Fibroblast of lung (primary cell): ENCODE results near the gene B9D1. TPM values are rescaled to one million over a fixed set of nuclear protein-coding genes. Genes with fewer than 3 reads are reported as not detected.

Experiments
- DNase-seq, 2 donors: peaks; one replicate each; pipeline versions ENCODE4 v3.0.0 to v3.0.0-alpha.2; 2010; ENCODE audit warnings: low read depth in 2 of 2
- H2AFZ ChIP-seq: 2 replicates; pipeline ENCODE4 v1.5.1; 2012; ENCODE audit warnings: low read length, control low read depth, inconsistent platforms
- H3K27ac ChIP-seq: 2 replicates; pipeline ENCODE4 v1.5.1; 2011; ENCODE audit warnings: low read length, control low read depth; ENCODE audit not compliant: insufficient read depth
- H3K27me3 ChIP-seq: 2 replicates; pipeline ENCODE4 v1.5.1; 2011; ENCODE audit warnings: mild to moderate bottlenecking, low read length; ENCODE audit not compliant: control insufficient read depth, insufficient read depth
- H3K36me3 ChIP-seq: 2 replicates; pipeline ENCODE4 v1.5.1; 2011; ENCODE audit warnings: low read length; ENCODE audit not compliant: control insufficient read depth, insufficient read depth
- H3K4me1 ChIP-seq: 2 replicates; pipeline ENCODE4 v1.5.1; 2011; ENCODE audit warnings: low read length; ENCODE audit not compliant: control insufficient read depth, insufficient read depth; ENCODE audit errors: extremely low read depth
- H3K4me2 ChIP-seq: 2 replicates; pipeline ENCODE4 v1.5.1; 2011; ENCODE audit warnings: low read length, control low read depth; ENCODE audit not compliant: insufficient read depth; ENCODE audit errors: extremely low read depth
- H3K4me3 ChIP-seq, 4 experiments: fragments of 200-600 bp in 1 of 4; sonication (generic) in 1 of 4; replicated peaks in 1 of 4; 2 replicates each; pipeline ENCODE4 v1.5.1; 2011 to 2016; ENCODE audit warnings: low read length in 4 of 4, low read depth in 3 of 4, mild to moderate bottlenecking in 3 of 4, control low read depth in 2 of 4, inconsistent platforms in 1 of 4, mixed read lengths in 1 of 4; ENCODE audit not compliant: insufficient read depth in 1 of 4; ENCODE audit errors: control extremely low read depth in 1 of 4
- H3K79me2 ChIP-seq: 2 replicates; pipeline ENCODE4 v1.5.1; 2012; ENCODE audit warnings: mild to moderate bottlenecking, low read length, inconsistent platforms; ENCODE audit not compliant: control insufficient read depth, insufficient read depth
- H3K9ac ChIP-seq: 2 replicates; pipeline ENCODE4 v1.5.1; 2011; ENCODE audit warnings: mild to moderate bottlenecking, low read length, control low read depth; ENCODE audit not compliant: insufficient read depth
- H3K9me3 ChIP-seq: 2 replicates; pipeline ENCODE4 v1.5.1; 2012; ENCODE audit warnings: low read depth, low read length; ENCODE audit not compliant: control insufficient read depth, insufficient read depth
- H4K20me1 ChIP-seq: 2 replicates; pipeline ENCODE4 v1.5.1; 2011; ENCODE audit warnings: low read length; ENCODE audit not compliant: control insufficient read depth, insufficient read depth; ENCODE audit errors: extremely low read depth
- CTCF ChIP-seq, 2 donors: IDR thresholded peaks in 1 of 2; conservative IDR thresholded peaks in 1 of 2; 1 replicate in 1 of 2; 2 replicates in 1 of 2; pipeline ENCODE4 v1.5.1; 2011 to 2012; ENCODE audit warnings: low read length in 2 of 2, control low read depth in 1 of 2, inconsistent platforms in 1 of 2, low read depth in 1 of 2, mild to moderate bottlenecking in 1 of 2
- EZH2 ChIP-seq: IDR thresholded peaks from 2 replicates; pipeline ENCODE4 v1.5.1; 2012; ENCODE audit warnings: low read length, control low read depth, mild to moderate bottlenecking; ENCODE audit errors: missing control alignments
- polyA plus RNA-seq, 2 donors: library from polyadenylated mRNA; depleted of rRNA in 1 of 2; stranded (reverse) in 1 of 2; unstranded in 1 of 2; fragments of >200 nt; gene quantifications; 2 replicates each; pipeline ENCODE4 v1.2.1, GENCODE V29; 2011 to 2012; ENCODE audit warnings: missing spikeins in 1 of 2
- total RNA-seq: library from RNA; depleted of rRNA; stranded (reverse); fragments of >200 nt; gene quantifications from 2 replicates; pipeline ENCODE4 v1.2.1, GENCODE V29; 2014

The B9D1 gene
- total and polyA plus RNA-seq, 2 donors (not counting 1 experiment from before 2014, with no cell fraction given) = 35.7 to 38.5 TPM

- DNase-seq = no peak
- Histone ChIP-seq H4K20me1 (no peaks in the 10 kb centered on the region), H3K79me2 (no peaks in the 10 kb centered on the region), H3K27me3 (no peaks in the 10 kb centered on the region), H3K4me2 (no peak overlapping the region), H3K27ac (no peak overlapping the region), H3K36me3 (no peaks in the 10 kb centered on the region), H3K9me3 (no peaks in the 10 kb centered on the region), H3K9ac (no peak overlapping the region), H3K4me1 (peaks cover 6% of the 10 kb centered on the region), H2AFZ (no peak overlapping the region), H3K4me3 (no peak overlapping the region)
- no peak for TF ChIP-seq EZH2
- TF ChIP-seq CTCF (conservative IDR thresholded peaks at IDR 0.05 in 1 of 2, IDR thresholded peaks at IDR 0.05 in 1 of 2; ENCODE audit: low read depth in 1 of 2, low read length in 2 of 2) = no peak
Measured at GRCh38 chr17:19401321-19402010, 38.9 kb upstream of the B9D1 start.

- Histone ChIP-seq H3K79me2 (no peaks in the 10 kb centered on the region), H3K9me3 (no peaks in the 10 kb centered on the region), H3K4me2 (no peak overlapping the region), H3K27ac (no peak overlapping the region), H3K9ac (no peak overlapping the region), H3K27me3 (no peaks in the 10 kb centered on the region), H3K36me3 (no peaks in the 10 kb centered on the region), H3K4me3 (no peak overlapping the region), H3K4me1 (peaks cover 6% of the 10 kb centered on the region), H2AFZ (no peak overlapping the region), H4K20me1 (no peaks in the 10 kb centered on the region)
- no peak for DNase-seq
- TF ChIP-seq EZH2 (no peak), CTCF (conservative IDR thresholded peaks at IDR 0.05 in 1 of 2, IDR thresholded peaks at IDR 0.05 in 1 of 2; ENCODE audit: low read depth in 1 of 2, low read length in 2 of 2) (no peak)
Measured at GRCh38 chr17:19399750-19400450, 37.4 kb upstream of the B9D1 start.

GRCh38 chr17:19398301-19399181, 36.0 kb upstream of the B9D1 start:
- Histone ChIP-seq H2AFZ (peak overlapping the region; percentile 17), H4K20me1 (no peaks in the 10 kb centered on the region), H3K4me2 (peak overlapping the region; percentile 17), H3K9ac (no peak overlapping the region), H3K4me1 (peaks cover 6% of the 10 kb centered on the region), H3K27me3 (no peaks in the 10 kb centered on the region), H3K4me3 (no peak overlapping the region), H3K79me2 (no peaks in the 10 kb centered on the region), H3K27ac (no peak overlapping the region), H3K36me3 (no peaks in the 10 kb centered on the region), H3K9me3 (no peaks in the 10 kb centered on the region)
- TF ChIP-seq EZH2 = no peak
- no peak for TF ChIP-seq CTCF (conservative IDR thresholded peaks at IDR 0.05 in 1 of 2, IDR thresholded peaks at IDR 0.05 in 1 of 2; ENCODE audit: low read depth in 1 of 2, low read length in 2 of 2)
- DNase-seq = peak; percentile 19 to 79
